ENCODE measurements around the gene GSTM4. TPM values are rescaled to one million over a fixed set of nuclear protein-coding genes. Genes with fewer than 3 reads are reported as not detected.

GSTM4 gene
- total RNA-seq, 2 experiments from 2014 or later: 8.3 to 10.5 TPM

- intact Hi-C loops (cut with micrococcal nuclease): loop anchor here (5.0 kb wide), 2 partner anchors 95 to 340 kb away; partner anchors contain the start of genes AHCYL1 and GNAI3
- H3K4me1 Mint-ChIP-seq (ENCODE audit: low read depth): peaks cover 7% of the 10 kb centered on the region
- no peak for ATAC-seq
- CTCF ChIA-PET: interaction anchor here (1.0 to 18.5 kb wide), 9 partner anchors 10 to 340 kb away, joined by 3 to 294 read pairs (median 21); partner anchors contain the start of genes AHCYL1, GPR61 and GSTM4
- no peaks in the 10 kb centered on the region for H3K9me3 Mint-ChIP-seq
- POLR2A ChIA-PET: no interaction called here
- H3K27ac Mint-ChIP-seq: no peak overlapping the region
- no peaks in the 10 kb centered on the region for H3K36me3 Mint-ChIP-seq (ENCODE audit: low read depth)
- no peaks in the 10 kb centered on the region for H3K27me3 Mint-ChIP-seq
- H3K4me3 Mint-ChIP-seq: no peak overlapping the region
- DNase-seq: no peak
- no peak for TF ChIP-seq CTCF (IDR thresholded peaks at IDR 0.05)
These were observed 14.0 kb upstream of the GSTM4 start for GRCh38 chr1:109641861-109642260.

- TF ChIP-seq CTCF (IDR thresholded peaks at IDR 0.05): no peak
- ATAC-seq (no peak), DNase-seq (no peak)
- Mint-ChIP-seq H3K27me3 (no peaks in the 10 kb centered on the region), H3K4me3 (no peak overlapping the region), H3K4me1 (ENCODE audit: low read depth) (peaks cover 7% of the 10 kb centered on the region), H3K36me3 (ENCODE audit: low read depth) (no peaks in the 10 kb centered on the region), H3K9me3 (no peaks in the 10 kb centered on the region), H3K27ac (no peak overlapping the region)
- intact Hi-C loops (cut with micrococcal nuclease): loop anchor here (1.0 to 5.0 kb wide), 3 partner anchors 95 to 340 kb away; partner anchors contain the start of genes AHCYL1 and GNAI3
- CTCF ChIA-PET: interaction anchor here (0.7 to 18.5 kb wide), 15 partner anchors 8 to 339 kb away, joined by 3 to 294 read pairs (median 5); partner anchors contain the start of genes AHCYL1 and GPR61
- POLR2A ChIA-PET: no interaction called here
These were observed 13.3 kb upstream of the GSTM4 start for GRCh38 chr1:109642626-109643025.

GRCh38 chr1:109643385-109644230 is 12.3 kb upstream of the GSTM4 start:
- intact Hi-C loops (cut with micrococcal nuclease): loop anchor here (1.0 to 5.0 kb wide), 3 partner anchors 96 to 339 kb away; partner anchors contain the start of genes AHCYL1 and GNAI3
- DNase-seq (peak; percentile 94), ATAC-seq (peak; percentile 95)
- ChIA-PET CTCF (interaction anchor here (0.7 to 18.5 kb wide), 18 partner anchors 8 to 338 kb away, joined by 3 to 294 read pairs (median 5); partner anchors contain the start of genes AHCYL1, GPR61 and GSTM4), POLR2A (interaction anchor here (1.1 kb wide), 1 partner anchor 130 kb away, joined by 3 read pairs; no protein-coding TSS in a partner anchor)
- peaks cover 7% of the 10 kb centered on the region for H3K4me1 Mint-ChIP-seq (ENCODE audit: low read depth)
- H3K9me3 Mint-ChIP-seq: no peaks in the 10 kb centered on the region
- peaks cover 1% of the 10 kb centered on the region for H3K27me3 Mint-ChIP-seq
- no peaks in the 10 kb centered on the region for H3K36me3 Mint-ChIP-seq (ENCODE audit: low read depth)
- peak; percentile 88 for TF ChIP-seq CTCF (IDR thresholded peaks at IDR 0.05)
- no peak overlapping the region for H3K27ac Mint-ChIP-seq
- no peak overlapping the region for H3K4me3 Mint-ChIP-seq

- Mint-ChIP-seq H3K36me3 (ENCODE audit: low read depth) (no peaks in the 10 kb centered on the region), H3K27me3 (peaks cover 1% of the 10 kb centered on the region), H3K9me3 (no peaks in the 10 kb centered on the region), H3K4me3 (no peak overlapping the region), H3K27ac (no peak overlapping the region), H3K4me1 (ENCODE audit: low read depth) (peaks cover 7% of the 10 kb centered on the region)
- intact Hi-C loops (cut with micrococcal nuclease): loop anchor here (5.0 kb wide), 2 partner anchors 97 to 338 kb away; partner anchors contain the start of genes AHCYL1 and GNAI3
- DNase-seq: no peak
- ATAC-seq: no peak
- no peak for TF ChIP-seq CTCF (IDR thresholded peaks at IDR 0.05)
- ChIA-PET POLR2A (no interaction called here), CTCF (interaction anchor here (0.9 to 18.5 kb wide), 6 partner anchors 11 to 135 kb away, joined by 3 to 294 read pairs (median 8); partner anchors contain the start of genes GPR61 and GSTM4)
These were observed 11.2 kb upstream of the GSTM4 start for GRCh38 chr1:109644670-109645069.
